ENCODE results near the gene TOM1L2.
"Not testable (repeated sequence)": the region's sequence is repeated elsewhere in the genome, so short reads cannot be mapped to it uniquely, and the experiment has no call there.

Gene TOM1L2

GRCh38 chr17:17943281-17943984, 28.8 kb downstream of the TOM1L2 start:
- DNase-seq (ENCODE audit: low read depth in 2 of 2) = no peak

DNA sequence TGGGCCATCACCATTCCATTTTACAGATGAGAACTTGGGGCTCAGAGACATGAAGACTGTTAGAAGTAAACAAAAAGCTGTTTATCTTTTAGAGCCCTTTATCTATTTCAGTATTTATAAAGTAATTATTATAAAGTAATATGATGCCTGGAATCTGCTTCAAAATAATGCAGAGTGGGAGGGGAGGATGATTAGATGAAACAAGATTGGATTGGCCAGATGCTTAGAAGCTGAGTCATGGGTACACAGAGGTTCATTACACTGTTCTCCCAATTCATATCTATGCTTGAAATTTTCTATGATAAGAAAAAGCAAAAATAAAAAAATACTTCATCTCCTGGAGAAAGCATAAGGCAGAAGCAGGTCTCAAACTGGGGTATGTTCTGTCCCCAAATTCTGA, 29.4 kb downstream of the TOM1L2 start:
- DNase-seq (ENCODE audit: low read depth in 2 of 2) = no peak

DNA sequence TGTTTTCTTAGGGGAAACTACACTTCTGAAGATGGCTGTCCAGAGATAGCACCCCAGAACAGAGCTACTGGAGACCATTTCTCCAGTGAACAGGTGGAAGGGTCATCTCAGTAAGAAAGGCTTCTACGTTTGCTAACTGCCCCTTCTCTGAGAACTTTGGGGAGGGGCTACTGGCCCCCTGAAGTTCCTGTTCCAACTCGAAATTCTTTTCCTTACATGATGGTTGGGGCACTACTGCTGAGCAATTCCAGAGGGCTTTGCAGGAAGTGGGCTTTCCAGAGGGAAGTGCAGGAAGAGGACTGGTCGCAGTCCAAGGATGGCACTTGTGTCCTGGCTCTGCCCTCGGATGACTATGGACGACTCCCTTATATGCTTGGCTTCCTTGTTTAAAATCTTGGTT, 31.2 kb downstream of the TOM1L2 start:
- DNase-seq (ENCODE audit: low read depth in 2 of 2) = no peak

DNA sequence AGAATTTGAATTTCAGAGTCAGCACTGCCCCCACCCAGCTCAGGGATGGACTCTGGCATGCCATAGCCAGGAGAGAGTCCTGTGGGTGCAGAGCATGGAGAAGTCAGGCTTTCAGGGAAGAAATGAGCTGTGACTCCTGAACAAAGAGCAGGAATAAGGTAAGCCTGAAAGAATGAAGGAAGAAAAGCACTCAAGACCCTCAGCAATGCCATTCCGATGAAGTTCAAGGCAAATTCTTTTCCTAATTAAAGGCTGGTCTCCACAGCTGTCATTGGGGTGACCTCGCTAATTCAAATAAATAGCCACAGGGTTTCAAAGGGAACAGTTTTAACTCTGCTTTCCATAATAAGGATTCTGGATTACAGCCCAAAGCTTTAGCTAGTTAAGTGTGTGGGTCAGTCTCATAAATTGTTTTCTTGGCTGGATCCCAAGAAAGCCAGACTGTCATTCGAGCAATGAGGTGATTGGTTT, 31.7 kb downstream of the TOM1L2 start:
- DNase-seq (ENCODE audit: low read depth in 2 of 2) = no peak

GRCh38 chr17:17939941-17940340, 32.3 kb downstream of the TOM1L2 start:
- DNase-seq (ENCODE audit: low read depth in 2 of 2) = not testable (repeated sequence)

DNA sequence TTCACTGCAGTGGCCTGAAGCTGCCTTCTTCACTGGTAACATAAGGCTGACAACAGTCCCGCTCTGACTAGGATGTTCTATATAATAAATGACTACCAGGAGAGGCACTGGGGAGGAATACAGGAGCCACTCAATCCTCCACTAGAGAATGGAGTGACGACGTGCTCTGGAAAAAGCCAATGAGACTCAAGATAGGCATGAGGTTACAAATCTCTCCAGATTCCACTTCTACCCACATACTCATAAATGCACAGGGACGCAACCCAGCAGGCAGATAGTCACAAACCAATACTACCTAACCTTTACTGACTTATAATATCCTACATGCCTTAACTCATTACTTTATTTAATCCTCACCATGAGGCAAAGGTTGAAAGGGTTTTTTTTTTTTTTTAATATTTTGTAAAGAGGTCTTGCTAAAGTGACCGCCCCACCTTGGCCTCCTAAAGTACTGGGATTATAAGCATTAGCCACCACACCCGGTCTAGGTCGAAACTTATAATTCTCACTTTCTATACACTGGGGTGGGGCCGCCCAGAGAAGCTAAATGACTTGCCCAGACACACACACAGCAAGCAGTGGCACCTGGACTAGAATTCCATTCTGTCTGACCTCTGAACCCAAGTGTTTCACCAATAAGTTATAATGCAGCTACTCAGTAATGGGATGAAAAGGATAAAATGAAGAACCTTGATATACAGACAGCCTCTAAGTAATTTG, 33.7 kb downstream of the TOM1L2 start:
- DNase-seq (ENCODE audit: low read depth in 2 of 2) = no peak

- no peak for DNase-seq (ENCODE audit: low read depth in 2 of 2)
Observed at GRCh38 chr17:17937958-17938357, 34.2 kb downstream of the TOM1L2 start.

DNA sequence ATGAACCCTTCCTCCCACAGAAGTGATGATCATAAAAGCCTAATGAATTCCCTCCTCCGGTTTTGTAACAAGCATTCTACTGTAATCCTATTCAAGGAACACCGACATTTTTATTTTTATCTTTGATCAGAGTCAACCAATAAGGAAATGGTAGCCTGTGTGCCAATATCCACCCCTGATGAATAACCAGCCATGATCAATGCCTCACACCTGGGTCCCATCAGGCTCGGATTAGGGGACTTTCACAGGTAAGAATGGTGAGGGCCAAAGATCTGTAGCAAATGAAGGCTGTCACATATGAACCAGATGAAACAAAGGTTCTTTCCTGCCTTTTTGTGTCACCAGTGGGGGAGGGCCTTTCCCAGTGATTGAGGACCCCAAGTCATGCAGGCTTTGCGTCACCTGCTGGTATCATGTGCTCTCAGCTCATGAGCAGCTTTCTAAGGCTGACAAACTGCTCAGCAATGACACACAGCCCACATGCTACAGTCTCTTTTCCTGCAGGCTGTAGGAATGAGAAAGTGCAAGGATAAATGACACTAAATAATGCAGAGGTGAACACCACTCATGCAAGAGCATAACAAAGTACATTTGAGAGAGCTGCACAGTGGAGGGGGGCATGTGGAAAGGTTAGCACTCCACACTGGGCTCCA, 34.9 kb downstream of the TOM1L2 start:
- no peak for DNase-seq (ENCODE audit: low read depth in 2 of 2)

- no peak for DNase-seq (ENCODE audit: low read depth in 2 of 2)
Observed at GRCh38 chr17:17935321-17936271, 36.6 kb downstream of the TOM1L2 start.

- no peak for DNase-seq (ENCODE audit: low read depth in 2 of 2)
Observed at GRCh38 chr17:17934806-17935205, 37.4 kb downstream of the TOM1L2 start.

- no peak for DNase-seq (ENCODE audit: low read depth in 2 of 2)
Observed at GRCh38 chr17:17934214-17934613, 38.0 kb downstream of the TOM1L2 start.

DNA sequence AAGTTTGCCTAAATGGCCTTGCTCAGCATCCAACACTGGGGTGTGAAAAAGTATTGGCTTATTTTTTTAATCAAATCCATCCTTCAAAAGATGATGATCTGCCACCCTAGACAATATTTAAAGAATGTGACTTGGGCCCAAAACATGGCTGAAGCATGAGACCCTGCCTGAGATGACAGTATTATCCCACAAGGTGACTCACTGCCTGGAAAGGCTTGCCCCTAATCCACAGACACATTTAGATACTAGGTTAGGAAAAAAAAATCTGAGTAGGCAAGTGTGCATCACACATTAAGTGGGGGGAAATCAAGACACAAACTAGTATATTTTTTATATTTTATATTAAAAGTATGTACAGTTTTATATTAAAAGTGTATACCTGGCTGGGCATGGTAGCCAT, 38.4 kb downstream of the TOM1L2 start:
- no peak for DNase-seq (ENCODE audit: low read depth in 2 of 2)

GRCh38 chr17:17931159-17931558, 41.0 kb downstream of the TOM1L2 start:
- no peak for DNase-seq (ENCODE audit: low read depth in 2 of 2)

DNA sequence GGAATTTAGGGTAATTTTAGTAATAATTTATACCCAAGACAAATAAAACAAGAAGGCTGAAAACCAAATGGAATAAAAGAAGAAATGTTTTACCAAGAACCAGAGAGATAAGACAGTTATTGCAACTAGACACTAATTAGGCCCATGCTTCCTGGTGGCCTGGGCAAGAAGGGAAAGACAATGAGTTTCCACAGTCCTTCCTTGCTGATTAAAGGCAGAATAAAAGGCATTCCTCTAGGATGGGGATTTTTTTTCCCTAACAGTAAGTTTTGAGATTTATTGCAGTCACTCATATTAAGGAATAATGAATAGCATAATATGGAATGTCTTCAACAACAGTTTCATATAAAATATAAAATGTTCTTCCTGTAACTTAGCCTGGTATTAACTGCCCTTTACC, 41.5 kb downstream of the TOM1L2 start:
- DNase-seq (ENCODE audit: low read depth in 2 of 2) = no peak

DNA sequence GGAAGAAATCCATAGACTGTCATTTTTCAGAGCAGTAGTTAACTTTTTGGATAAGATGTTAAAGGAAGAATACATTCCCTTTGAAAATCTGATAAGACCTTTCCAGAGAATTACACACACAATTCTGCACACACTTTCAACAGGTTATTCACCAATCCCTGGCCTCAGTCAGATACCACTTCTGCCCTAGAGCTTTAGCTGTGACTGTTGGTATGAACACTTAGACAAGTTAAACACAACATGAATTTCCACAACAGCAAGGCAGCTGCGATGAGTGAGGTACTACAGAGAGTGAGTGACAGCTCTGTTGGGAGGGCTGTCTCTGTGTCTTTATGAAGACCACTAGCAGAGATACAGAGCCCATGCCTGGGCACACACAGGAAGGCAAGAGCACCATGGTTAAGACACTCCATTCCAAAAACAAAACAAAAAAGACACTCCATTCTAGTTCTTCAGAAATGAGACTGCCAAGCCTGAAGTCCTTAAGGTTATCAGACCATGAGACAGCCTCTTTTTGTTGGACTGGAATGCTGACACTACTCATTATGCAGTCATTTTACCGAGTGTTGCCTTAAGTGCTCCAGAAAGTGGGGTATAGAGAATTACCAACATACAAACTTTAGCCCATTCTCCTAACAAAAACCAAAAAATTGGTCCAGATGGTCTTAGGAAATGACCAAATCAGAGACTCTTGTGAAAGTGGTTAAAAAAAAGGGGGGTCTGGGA, 42.4 kb downstream of the TOM1L2 start:
- no peak for DNase-seq (ENCODE audit: low read depth in 2 of 2)

- DNase-seq (ENCODE audit: low read depth in 2 of 2) = no peak
Observed at GRCh38 chr17:17928398-17929287, 43.6 kb downstream of the TOM1L2 start.

- no peak for DNase-seq (ENCODE audit: low read depth in 2 of 2)
Observed at GRCh38 chr17:17926840-17927449, 45.3 kb downstream of the TOM1L2 start.

DNA sequence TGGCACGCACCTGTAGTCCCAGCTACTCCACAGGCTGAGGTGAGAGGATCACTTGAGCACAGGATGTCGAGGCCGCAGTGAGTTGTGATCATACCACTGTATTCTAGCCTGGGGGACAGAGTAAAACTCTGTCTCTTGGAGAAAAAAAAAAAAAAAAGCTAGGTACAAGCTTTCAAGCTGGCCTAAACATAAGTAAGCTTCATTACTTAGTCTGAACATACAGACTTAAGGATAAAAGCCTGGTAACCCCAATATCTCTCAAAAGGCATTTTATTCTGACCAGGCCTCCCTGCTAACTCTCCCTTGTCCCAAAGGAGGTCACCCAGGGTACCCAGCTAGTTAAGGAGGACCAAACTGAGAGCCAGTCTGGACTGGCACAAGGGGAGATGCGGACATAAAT, 46.2 kb downstream of the TOM1L2 start:
- no peak for DNase-seq (ENCODE audit: low read depth in 2 of 2)

DNA sequence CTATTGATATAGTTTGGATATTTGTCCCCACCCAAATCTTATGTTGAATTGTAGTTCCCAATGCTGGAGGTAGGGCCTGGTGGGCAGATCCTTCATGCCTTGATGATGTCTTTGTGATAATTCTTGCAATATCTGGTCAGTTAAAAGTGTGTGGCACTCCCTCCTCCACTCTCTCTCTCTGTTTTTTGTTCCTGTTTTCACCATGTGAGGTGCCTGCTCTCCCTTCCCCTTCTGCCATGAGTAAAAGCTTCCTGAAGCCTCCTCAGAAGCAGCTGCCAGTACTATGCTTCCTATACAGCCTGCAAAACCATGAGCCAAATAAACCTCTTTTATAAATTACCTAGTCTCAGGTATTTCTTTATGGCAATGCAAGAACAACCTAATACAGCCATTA, 47.3 kb downstream of the TOM1L2 start:
- no peak for DNase-seq (ENCODE audit: low read depth in 2 of 2)
